NT2/D1 (cell line): ENCODE data around the gene NMRK2.

Source experiments
- SUZ12 ChIP-seq: IDR thresholded peaks from 2 replicates; pipeline ENCODE4 v1.6.1; 2011; ENCODE audit not compliant: insufficient read length, insufficient read depth; ENCODE audit errors: extremely low read depth
- YY1 ChIP-seq: IDR thresholded peaks from 2 replicates; pipeline ENCODE4 v1.6.1; 2011; ENCODE audit not compliant: insufficient read length, insufficient read depth
- ZNF274 ChIP-seq: IDR thresholded peaks from 2 replicates; pipeline ENCODE4 v1.6.1; 2011; ENCODE audit warnings: mild to moderate bottlenecking, low read depth, low read length

DNA sequence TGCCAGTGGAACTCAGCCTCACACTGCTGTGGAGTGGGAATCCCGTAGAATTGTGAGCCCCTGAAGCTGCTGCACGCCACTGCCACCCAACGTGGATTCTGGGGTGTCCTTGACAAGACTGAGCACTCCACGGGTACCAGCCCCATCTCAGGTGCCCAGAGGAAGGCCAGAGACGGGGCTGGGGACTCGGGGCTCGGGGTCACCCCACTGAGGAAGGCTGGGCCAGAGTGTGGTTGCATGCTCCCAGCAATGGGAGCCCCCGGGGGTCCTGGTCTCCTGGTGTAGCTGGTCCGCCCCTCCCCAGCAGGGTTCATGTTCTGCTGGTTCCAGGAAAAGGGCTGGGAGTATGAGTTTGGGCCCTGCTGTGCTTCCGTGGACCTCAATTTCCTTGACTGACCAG, 22.8 kb downstream of the NMRK2 start:
- TF ChIP-seq YY1 (no peak), ZNF274 (no peak), SUZ12 (no peak)
